Peyer's patch (tissue), 4 donors: ENCODE results near the gene ERG28.

Experiments used
- CTCF ChIP-seq, 6 experiments: fragments of 450-650 bp in 4 of 6; fragments of 200-600 bp in 2 of 6; sonication (generic) in 1 of 6; IDR thresholded peaks; one replicate each; pipeline ENCODE4 v1.5.1; 2017 to 2019; ENCODE audit warnings: antibody characterized with exemption in 6 of 6, mild to moderate bottlenecking in 3 of 6, moderate library complexity in 1 of 6
- POLR2A ChIP-seq, 2 donors: fragments of 450-650 bp; IDR thresholded peaks; one replicate each; pipeline ENCODE4 v1.5.1; 2017; ENCODE audit warnings: antibody characterized with exemption in 2 of 2, mild to moderate bottlenecking in 2 of 2, moderate library complexity in 2 of 2

- TF ChIP-seq CTCF (IDR thresholded peaks at IDR 0.05), result no peak
- no peak for TF ChIP-seq POLR2A (IDR thresholded peaks at IDR 0.05)
Measured at GRCh38 chr14:75655235-75655634, 5.4 kb downstream of the ERG28 start.
